Measurements from ENCODE around the gene DPP6. TPM values are rescaled to one million over a fixed set of nuclear protein-coding genes. Genes with fewer than 3 reads are reported as not detected.

DPP6 gene
- total and polyA plus RNA-seq, 9 of the 15 experiments (the other 6 are each of a cell fraction or from before 2014, with no cell fraction given) = not detected

- TF ChIP-seq E2F8 (IDR thresholded peaks at IDR 0.05; ENCODE audit: low read depth, partially characterized antibody) (no peak), BCLAF1 (IDR thresholded peaks at IDR 0.05; ENCODE audit: borderline replicate concordance in 1 of 2, control insufficient read depth in 1 of 2, low read depth in 2 of 2, low read length in 1 of 2) (peak in 1 of 2 experiments; percentile 48; a peak in 1 of 4 replicates)
These were observed 864.9 kb downstream of the DPP6 start (continued) for GRCh38 chr7:154916856-154917807.
